HG03103 (cell line): ENCODE results near the gene TOGARAM2.

Experiments
- ATAC-seq: cut with Tn5 transposase; IDR thresholded peaks from one replicate; pipeline ENCODE4 v1.9.1; 2021; ENCODE audit warnings: low read depth; ENCODE audit not compliant: unreplicated experiment

The TOGARAM2 gene

DNA sequence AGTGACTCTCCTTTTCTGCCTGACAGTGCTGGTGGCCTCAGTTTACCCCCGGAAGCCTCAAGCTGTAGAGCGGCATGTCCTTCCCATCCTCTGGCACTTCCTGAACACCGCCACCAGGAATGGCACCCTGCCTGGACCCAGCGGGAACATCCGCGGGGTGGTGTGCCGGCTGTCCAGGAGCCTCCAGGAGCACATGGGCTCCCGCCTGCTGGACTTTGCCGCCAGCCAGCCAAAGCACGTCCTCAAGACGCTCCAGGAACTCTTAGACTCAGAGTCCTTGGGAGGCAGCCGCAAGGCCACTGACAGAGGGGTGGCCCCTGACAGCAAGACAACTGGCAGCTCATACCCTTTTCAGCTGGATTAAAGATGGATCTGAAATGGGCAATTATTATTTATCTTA is 70.6 kb downstream of the TOGARAM2 start:
- no peak for ATAC-seq

DNA sequence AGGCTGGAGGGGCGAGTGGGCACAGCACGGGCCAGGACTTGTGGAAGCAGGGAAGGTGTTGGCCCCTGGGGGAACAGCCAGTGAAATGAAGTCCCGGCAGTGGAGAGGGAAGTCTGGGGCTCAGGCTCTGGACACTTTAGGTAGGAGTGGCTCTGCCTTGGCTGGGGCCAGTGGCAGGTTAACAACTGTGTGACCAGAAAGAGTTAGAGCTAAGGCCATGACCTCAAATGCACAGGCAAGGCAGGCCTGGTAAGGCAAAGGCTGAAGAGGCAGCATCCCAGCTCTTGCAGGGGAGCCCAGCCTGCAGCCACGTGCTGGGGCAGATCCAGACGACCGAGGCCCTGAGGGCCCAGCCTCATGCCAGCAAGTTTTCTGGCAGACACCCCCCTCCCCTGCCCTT is 71.7 kb downstream of the TOGARAM2 start:
- no peak for ATAC-seq

DNA sequence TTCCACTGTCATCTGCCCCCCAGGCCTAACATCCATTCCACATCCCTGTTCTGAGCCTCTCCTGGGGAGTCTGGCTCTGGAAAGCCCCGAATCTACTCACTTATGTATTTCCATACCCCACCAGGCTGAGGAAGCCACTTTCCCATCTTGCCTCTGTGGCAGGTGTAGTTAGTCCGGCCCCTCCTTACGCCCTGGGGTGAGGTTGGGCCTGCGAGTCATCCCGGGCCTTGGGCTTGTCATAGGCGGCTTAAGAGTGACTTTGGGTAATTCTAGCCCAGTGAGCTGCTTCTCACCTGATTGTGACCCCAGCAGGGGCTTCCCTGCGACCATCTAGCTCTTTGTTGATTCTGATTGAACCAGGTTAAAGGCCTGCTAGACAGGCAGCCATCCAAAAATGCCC is 72.1 kb downstream of the TOGARAM2 start:
- no peak for ATAC-seq

DNA sequence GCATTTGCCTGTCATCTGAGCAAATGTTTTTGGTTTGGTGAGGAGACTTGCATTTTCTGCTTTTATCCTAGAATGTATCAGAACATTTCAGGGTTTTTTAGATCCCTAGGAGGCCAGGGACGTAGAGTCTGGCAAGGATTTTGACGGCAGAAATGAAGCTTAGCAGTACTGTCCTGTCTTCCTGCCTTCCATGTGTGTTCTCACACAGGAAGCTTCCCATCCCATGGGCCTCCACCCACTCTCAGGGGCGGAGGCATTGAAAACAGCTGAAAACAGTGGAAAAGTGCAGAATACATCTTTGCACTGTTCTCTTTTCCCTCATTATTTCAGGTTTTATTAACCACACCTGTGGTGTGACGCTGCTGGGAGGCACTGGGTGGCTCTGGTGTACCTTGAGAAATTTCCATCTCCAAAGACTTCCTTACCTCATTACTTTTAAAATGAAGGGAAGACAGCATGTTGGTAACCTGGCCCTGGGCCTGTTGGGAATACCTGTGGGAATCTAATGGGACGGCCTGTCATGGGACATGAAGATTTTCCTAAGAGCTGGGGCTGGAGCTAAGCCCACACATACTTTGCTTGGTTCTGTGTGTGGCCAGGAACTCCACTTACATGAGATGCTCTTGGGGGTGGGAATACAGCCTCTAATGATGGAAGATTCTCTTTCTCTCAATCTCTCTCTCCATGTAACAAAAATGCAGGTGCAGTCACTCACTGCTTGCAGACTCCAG is 72.7 kb downstream of the TOGARAM2 start:
- ATAC-seq, result no peak

DNA sequence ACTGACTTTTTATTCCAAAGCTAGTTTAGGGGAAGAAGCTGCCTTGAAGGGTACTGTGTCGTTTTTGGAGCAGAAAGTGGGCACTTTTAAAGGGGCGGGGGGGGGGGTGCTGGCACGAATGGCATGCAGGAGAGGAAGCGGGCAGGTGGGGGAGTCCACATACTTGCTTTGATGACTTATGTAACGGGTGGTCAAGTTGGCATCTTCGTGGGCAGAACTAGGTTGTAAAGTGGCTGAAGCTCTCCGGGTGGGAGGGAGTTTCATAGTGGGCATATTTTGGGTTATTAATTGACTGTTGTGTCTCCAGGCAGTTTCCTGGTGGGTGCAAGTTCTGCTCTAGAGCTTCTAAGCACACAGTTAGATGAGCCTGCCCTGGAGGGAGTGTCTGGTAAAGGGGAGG is 73.3 kb downstream of the TOGARAM2 start:
- ATAC-seq, result no peak

DNA sequence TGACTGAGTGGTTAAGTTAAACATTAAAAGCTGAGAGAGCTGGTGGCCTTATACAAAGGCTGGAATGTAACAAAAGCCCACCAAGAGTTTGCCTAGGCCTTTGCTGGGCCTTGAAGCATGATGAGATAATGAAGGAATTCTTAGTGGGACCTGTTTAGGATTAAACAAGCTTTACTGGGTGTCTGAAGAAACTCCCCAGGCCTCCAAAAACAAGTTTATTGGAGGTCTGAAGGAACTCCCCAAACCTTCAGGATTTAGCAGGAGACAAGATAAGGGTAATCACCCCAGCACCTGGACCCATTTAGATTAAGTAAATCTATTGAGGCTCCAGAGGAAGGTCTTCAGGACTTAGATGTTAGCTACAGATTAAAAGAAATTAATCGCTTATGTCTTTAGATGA is 74.5 kb downstream of the TOGARAM2 start:
- ATAC-seq, result no peak

DNA sequence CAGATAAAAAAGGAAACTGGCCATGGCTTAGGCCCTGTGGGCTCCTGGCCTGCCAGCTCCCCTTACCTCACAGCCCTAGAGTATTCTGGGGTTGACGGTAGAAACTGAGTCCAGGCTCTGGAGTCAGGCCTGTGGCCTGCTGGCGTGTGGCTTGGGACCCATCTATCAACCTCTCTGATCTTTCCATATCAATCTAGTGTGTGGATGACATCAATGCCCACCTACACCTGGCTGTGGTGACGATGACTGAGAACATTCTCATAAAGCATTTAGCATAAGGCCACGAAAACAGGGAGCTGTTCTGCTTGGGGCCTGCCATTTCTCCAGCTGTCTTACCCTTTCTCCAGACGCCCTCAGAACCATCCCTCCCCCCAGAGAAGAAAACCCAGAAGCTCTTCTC is 75.4 kb downstream of the TOGARAM2 start:
- ATAC-seq, result no peak

DNA sequence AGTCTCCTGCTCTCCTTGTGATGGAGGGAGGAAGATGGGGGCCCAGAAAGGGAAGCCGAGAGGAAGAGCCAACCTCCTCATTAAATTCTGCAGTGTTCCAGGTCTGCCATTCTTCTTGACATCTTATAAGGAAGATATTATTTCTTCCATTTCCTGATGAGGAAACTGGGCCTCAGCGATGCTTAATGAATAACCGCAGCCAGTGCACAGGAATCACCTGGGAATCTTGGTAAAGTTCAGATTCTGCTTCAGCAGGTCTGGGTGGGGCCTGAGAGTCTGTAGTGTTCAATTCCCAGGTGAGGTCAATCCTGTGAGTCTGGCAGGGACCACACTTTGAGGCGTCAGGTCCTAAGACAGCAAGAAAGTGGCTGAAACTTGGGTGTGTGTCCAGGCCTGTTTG is 75.9 kb downstream of the TOGARAM2 start:
- no peak for ATAC-seq

DNA sequence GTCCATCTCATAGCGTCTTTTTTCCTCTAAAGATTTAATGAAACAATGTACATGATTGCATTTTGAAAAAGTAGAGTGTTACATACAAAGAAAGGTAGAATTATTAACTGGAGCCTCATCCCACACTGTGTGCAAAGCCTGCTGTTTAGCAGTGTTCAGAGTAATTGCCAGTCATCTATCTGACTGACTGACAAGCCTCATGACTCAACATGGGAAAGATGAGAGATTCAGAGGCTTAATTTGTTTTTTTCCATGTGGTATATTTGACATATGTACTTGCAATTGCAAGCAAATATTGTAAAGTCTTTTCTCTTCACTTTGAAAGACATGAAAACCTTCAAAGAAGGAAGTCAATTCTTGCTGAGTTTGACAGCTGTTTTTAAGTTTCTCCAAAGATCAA is 78.5 kb downstream of the TOGARAM2 start:
- no peak for ATAC-seq

DNA sequence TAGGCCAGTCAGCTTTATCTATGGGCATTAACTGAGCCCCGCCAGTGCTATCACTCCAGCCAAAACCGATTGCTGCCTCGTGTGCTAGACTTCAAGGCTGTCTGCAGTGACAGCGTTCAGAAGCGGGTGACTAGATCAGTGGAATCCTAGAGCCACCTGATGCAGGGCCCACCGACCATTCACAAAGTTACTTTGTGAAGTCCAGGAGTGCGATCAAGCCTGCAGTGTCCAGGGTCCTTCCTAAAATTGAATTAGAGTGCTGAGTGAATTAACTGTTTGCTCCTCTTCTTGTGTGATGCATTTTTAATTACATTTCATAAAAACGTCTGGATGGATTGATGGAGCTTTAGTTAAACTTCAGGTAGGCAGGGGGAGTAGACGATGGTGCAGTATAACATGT is 79.3 kb downstream of the TOGARAM2 start:
- no peak for ATAC-seq

DNA sequence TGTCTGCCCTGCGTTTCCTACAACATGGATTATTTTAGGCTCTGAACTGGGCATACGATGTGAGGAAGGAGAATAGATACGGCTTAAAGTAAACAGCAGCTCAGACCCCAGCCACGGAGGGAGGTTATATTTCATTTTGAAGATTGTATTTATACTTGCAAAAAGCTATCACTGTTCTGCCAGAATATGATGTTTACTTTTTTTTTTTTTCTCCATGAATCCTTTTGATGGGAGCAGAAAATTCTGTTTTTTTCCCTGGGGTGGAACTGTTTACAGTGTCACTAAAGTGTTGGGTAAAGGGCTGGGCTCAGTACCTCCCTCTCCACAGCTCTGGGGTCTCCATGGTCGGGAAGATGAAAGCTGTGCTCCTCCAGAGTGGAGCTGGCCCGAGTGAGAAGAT is 80.1 kb downstream of the TOGARAM2 start:
- no peak for ATAC-seq

DNA sequence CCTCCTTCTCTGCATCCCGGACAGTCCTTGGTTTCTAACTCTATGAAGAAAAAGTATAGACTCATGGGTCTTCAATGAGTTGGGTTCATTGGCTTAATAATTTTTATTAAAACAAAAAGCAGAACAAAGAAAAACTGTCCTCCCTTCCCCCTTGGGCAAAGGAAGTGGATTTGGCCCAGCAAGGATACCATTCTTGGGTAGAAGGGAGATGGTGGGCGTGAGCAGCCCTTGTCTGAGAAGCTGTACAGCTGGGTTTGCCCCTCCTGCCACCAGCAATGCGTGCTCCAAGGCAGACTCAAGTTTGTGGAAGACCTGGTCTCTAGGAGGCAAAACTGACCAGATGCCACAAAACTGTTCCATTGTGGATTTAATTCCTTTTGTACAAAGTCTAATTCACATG is 80.5 kb downstream of the TOGARAM2 start:
- ATAC-seq, result no peak

DNA sequence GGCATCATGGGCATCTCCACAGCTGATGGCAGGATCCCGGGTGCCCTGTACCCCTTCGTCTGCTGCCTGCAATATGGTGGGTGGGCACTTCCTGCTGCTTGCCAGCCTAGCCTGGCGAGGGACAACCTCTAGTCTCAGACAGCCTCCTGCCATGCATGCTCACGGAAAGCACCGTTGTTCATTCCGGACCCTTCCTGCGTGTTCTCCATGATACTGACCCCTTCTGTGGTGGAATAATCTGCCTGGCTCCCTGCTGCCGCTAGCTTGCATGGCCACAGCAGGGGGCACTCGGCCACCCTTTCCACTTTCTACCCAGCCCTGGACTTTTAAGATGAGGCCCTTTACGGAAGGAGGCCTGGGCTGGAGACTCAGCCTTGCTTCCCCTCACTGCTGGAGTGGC is 81.3 kb downstream of the TOGARAM2 start:
- ATAC-seq, result no peak

DNA sequence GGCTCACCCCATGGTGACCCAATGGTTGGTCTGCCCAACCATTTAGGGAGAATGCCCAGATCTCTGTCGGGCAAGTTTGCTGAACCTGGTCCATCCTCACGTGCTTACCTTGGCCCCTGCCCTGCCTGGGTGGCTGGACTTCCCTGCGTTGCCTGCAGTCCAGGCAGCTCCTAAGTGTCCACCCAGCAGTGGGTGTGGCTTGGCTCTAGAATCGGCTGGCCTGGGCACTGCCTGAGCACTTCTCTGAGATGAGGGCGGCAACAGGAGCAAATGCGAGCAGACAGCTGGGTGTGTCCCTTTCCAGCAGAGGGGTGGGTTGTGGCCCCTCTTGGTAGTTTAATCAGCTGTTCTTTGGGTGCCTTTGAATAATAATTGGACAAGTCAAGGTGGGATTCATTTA is 82.0 kb downstream of the TOGARAM2 start:
- ATAC-seq, result no peak

DNA sequence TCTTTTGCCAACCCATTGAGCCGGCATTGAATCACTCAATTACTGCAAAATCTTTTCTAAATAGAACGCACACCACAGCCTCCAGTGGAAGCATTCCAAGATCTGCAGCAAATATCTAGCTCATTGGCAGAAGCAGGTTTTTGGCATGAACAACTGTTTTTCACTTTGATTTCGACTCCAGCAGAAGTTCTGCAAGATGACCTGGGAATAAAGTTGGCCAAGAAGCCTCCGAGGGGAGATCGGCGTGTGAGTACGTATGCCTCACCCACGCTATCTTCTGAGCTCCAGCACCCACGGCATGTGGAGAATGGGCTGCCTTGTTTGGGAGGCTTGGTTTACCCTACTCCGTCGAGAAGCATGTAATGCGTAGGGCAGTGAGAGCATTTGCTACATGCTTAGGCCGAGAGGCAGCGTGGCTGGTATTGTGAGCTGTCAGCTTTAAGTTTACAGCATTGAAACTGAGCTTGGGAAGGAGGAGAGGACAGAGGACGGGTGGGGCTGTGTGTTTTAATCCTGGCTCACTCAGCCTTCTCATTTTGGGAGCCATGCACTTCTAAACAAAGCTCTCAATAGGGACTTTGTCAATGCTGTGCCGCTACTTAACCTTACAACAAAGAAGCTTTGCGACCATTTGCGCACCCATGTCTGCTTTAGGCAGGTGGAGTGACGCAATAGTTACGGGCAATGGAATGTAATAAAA is 82.7 kb downstream of the TOGARAM2 start:
- ATAC-seq, result no peak

DNA sequence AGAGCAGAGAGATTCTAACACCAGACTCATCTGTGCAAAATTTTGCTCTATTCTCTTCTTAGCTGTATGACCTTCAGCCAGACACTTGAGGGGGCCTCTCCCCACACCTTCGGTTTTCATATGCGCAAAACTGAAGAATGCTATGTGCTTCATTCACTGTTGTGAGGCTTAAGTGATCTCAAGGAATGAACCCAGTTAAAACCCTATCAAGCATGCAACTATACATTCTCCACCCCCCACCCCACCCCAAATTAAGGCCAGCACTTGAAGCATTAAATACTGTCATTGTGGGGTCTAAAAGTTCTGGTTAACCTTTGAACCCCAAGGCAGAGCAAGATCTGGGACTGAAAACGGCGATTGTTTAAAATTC is 83.2 kb downstream of the TOGARAM2 start:
- ATAC-seq, result no peak

DNA sequence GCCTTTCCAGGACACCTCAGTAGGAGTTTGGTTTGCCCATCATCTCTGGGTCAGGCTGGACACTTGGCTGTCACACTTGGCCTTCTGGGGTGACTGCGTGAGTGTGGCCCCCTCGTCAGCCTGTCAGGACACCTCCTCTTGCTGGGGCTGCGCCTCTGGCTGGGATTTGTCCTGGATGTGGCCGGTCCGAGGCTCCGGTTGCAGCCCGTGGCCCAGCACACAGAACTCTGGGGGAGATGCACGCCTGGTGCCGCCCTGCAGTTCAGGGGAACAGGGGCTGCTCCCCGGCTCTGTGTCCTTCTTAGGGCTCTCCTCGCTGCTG is 83.6 kb downstream of the TOGARAM2 start:
- no peak for ATAC-seq

DNA sequence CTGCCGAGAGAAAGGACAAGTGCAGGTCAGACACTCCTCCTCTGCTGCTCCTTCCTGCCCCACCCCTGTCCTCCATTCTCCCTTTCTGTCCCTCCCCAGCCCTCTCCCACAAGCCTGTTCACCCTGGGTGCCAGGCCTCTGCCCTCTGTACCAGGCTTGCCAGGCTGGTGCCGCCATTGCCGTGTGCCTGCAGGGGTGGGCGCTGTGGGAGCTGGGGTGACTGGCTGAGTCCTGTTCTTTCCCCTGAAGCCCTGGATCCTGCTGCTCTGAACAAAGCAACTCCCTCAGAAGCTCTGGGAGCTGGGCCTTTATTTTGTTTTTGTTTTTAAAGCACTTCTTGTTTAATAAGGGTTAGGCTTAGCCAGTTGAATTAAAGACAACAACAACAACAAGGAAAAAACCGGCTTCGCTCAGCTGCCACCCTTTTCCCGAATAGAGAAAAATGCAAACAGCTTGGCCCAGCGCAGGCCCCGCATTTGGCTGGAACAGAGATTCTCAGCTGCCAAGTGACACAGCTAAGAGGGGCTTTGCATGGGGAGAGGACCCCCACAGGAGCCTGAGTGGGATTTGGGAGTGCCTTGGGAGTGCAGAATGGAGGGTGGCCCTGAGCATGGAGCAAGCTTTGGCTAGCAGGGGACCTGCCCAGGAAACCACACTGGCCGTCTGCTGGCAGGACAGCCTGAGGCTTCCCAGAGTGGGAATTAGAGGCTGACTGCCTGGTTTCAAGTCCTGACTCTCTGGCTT is 84.1 kb downstream of the TOGARAM2 start:
- ATAC-seq, result no peak

DNA sequence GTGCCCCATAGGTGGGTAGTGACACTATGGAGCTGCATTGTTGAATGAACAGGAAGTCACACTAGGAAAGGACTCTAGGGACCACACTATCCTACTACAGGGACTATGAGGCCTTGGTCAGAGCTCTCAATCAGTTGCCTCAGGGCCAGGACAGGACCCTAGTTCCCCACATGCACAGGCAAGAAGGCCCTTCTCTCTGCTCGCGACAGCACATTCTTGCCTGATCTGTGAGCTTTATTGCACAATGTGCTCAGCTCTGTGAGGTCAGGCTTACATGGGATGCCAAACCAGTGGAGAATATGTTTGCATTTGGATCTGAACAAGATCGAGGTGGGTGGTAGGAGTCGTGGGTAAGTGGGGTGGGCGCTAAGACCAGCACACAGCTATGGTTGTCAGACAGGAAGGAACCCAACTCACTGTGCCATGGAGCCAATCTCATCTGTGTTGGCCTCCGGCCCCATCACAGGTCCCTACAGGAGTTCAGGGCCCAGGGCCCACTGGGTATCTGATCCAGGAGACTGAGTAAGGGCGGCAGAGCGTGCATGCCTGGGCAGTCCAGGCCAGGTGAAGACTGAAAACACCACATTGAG is 85.3 kb downstream of the TOGARAM2 start:
- ATAC-seq, result no peak

DNA sequence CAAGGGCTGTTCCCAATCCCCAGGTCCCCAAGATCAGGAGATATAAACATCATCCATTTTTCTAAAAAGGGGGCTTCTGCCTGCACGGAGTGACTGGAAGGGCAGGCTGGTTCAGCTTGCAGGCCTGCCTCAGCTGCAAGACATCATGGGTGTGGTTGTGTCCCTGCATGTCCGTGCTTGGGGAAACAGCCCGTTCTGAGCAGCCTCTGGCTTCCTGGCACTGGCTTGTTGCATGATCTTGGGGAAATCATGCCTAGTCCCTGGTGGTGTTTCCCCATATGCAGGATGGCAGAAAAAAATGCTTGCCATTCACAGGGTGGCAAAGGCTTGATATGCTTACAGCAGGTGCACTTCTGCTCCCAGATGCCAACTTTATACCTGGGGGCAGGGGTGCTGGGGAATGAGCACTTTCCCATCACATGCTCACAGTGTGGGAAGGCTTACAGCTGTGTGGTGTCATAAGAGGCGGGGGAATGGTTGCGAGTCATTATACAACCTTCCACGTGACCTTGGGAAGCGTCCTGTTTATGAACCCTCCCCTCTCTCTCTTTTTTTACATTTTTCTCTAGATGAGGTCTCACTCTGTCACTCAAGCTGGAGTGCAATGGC is 86.0 kb downstream of the TOGARAM2 start:
- ATAC-seq, result no peak

DNA sequence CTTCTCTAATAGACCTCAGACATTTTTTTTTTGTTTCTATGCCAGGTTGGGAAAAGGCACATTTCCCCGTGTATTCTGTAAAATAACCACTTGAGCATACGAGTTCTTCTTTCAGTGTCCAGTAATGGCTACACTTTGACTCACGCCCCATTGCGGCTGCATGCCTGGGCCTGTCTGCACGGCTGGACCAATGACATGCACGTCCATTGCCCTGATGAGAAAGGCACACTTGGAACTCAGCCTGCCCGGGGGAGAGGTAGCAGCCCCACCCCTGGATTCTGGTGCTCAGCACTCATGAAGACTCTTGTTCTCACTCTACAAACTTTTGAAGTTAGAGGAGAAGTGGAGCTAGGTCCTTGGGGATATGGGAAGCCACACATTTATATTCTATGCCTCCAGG is 87.4 kb downstream of the TOGARAM2 start:
- ATAC-seq, result no peak
